Psoas muscle (tissue), 8 donors: Measurements from ENCODE around the gene IL19. TPM values are rescaled to one million over a fixed set of nuclear protein-coding genes. Genes with fewer than 3 reads are reported as not detected.

Experiments used
- ATAC-seq, 4 donors: fragments of 200-7000 bp; cut with Tn5 transposase; one replicate each; pipeline ENCODE4 v1.9.1; 2020; ENCODE audit warnings: moderate library complexity in 3 of 4, mild to moderate bottlenecking in 2 of 4
- DNase-seq, 2 donors: peaks; one replicate each; pipeline ENCODE4 v3.0.0-alpha.2; 2020
- H3K27ac ChIP-seq: fragments of 200-600 bp; one replicate; pipeline ENCODE4 v1.8.0; 2022
- H3K27me3 ChIP-seq, 3 donors: fragments of 200-600 bp in 1 of 3; one replicate each; pipeline versions ENCODE4 v1.6.1 to v1.8.0; 2013 to 2022; ENCODE audit warnings: low read length in 2 of 3, mild to moderate bottlenecking in 2 of 3, moderate library complexity in 1 of 3; ENCODE audit not compliant: insufficient read depth in 3 of 3
- H3K36me3 ChIP-seq, 2 donors: fragments of 200-600 bp in 1 of 2; one replicate each; pipeline versions ENCODE4 v1.6.1 to v1.8.0; 2013 to 2022; ENCODE audit warnings: low read depth in 1 of 2, mild to moderate bottlenecking in 1 of 2, moderate library complexity in 1 of 2; ENCODE audit not compliant: insufficient read depth in 1 of 2
- H3K4me1 ChIP-seq: fragments of 200-600 bp; one replicate; pipeline ENCODE4 v1.8.0; 2022
- H3K4me3 ChIP-seq: fragments of 200-600 bp; one replicate; pipeline ENCODE4 v1.8.0; 2022; ENCODE audit warnings: mild to moderate bottlenecking
- H3K9me3 ChIP-seq: fragments of 200-600 bp; one replicate; pipeline ENCODE4 v1.8.0; 2022
- WGBS, 3 donors: extraction: QIAGEN DNeasy Blood & Tissue Kit; methylation state at CpG; one replicate each; pipeline versions ENCODE4 v1.1.6 to v1.1.7; 2013; 5-methylcytosine and 5-hydroxymethylcytosine counted together
- intact Hi-C, 2 donors: fragments of 100-400 bp; cut with DNase I; formaldehyde crosslinking; loops; one replicate each; pipeline versions ENCODE4 v1.11.0 to v1.14.2; 2022
- long read RNA-seq, 2 donors: library from polyadenylated mRNA; unstranded; transcript quantifications; one replicate each; pipeline ENCODE4 v2.0.0, GENCODE V29; 2021
- polyA plus RNA-seq, 3 donors: library from polyadenylated mRNA; stranded (reverse); fragments of 200-250 nt; gene quantifications; one replicate each; pipeline ENCODE4 v1.2.3, GENCODE V29; 2013
- total RNA-seq, 4 donors: library from RNA; stranded (reverse); fragmentation: NEBNext Ultra II Directional in 2 of 4; extraction: Animal tissue kit (Norgen Biotek cat#: 25700) in 2 of 4; gene quantifications; one replicate each; pipeline versions ENCODE4 v1.2.1 to v1.2.4, GENCODE V29; 2021 to 2023
- TF ChIP-seq, protein P1 (sequence below): fragments of 200-600 bp; IDR thresholded peaks from one replicate; pipeline ENCODE4 v1.8.0; 2022; ENCODE audit warnings: antibody characterized with exemption
- donor health status: healthy with polysubstance abuse.
- donor health status: DM: no; HTN: no; CAD: no; lungs with moderate emphysema.
- donor health status: Bipolar disorder and iron deficiency.
- donor health status: healthy.
- donor health status: DM: yes; HTN: yes; CAD: no.
- donor health status: DM: no; HTN: no; CAD: no.
- donor health status: DM: no; HTN: no; CAD: no.
- donor health status: DM: yes; HTN: yes; CAD: no.

Gene IL19, protein sequence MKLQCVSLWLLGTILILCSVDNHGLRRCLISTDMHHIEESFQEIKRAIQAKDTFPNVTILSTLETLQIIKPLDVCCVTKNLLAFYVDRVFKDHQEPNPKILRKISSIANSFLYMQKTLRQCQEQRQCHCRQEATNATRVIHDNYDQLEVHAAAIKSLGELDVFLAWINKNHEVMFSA
- total RNA-seq (not detected), polyA plus RNA-seq (not detected)
- long read RNA-seq, donor 1, result 0 reads
- long read RNA-seq, donor 2, result 0 reads

DNA sequence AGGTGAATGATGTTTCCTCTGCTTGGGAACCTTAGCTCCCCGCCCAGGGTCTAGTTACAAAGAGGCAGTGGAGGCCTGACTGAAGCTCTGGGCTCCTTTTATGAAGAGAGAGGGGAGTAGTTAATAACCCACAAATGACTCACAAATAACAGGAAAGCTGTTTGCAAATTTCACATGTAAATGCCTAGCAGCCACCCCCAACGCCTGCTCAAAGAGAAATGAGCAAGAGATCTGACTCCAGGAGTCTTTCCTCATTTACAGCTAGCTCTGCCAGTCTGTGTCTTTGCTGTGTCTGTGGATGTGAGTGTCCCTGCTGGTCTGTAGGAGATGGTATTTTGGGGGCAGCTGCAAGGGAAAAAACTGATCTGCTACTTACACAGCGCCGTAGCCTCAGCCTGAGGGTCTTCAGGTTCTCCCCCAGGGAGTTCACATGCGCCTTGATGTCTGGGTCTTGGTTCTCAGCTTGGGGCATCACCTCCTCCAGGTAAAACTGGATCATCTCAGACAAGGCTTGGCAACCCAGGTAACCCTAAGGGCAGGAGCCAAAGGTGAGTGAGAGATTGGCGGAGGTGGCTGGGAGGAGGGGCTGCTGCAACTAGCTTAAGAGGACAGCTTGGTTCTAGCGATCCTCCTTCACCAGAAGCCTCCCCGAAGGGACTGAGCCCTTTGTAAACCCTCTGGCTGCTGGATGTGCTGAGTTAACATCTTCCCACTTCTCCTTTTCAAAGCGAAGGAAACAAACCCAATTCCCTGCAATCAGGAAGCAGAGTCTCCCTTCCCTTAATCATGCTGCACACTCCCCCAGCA, at the start of gene IL19:
Gene IL19 (plus strand): TSS at position 243 of the 807 bp plus-strand sequence. CDS start 65,890 bp downstream, outside the sequence.
- intact Hi-C loops, result no loop called here
- Histone ChIP-seq H3K4me3 (peak within 1 kb of the TSS; percentile 22), H3K27ac (no peak within 1 kb of the TSS), H3K27me3 (no peaks in the 10 kb centered on the region), H3K4me1 (no peaks in the 10 kb centered on the region), H3K36me3 (no peaks in the 10 kb centered on the region), H3K9me3 (no peaks in the 10 kb centered on the region)
- TF ChIP-seq, protein P1, sequence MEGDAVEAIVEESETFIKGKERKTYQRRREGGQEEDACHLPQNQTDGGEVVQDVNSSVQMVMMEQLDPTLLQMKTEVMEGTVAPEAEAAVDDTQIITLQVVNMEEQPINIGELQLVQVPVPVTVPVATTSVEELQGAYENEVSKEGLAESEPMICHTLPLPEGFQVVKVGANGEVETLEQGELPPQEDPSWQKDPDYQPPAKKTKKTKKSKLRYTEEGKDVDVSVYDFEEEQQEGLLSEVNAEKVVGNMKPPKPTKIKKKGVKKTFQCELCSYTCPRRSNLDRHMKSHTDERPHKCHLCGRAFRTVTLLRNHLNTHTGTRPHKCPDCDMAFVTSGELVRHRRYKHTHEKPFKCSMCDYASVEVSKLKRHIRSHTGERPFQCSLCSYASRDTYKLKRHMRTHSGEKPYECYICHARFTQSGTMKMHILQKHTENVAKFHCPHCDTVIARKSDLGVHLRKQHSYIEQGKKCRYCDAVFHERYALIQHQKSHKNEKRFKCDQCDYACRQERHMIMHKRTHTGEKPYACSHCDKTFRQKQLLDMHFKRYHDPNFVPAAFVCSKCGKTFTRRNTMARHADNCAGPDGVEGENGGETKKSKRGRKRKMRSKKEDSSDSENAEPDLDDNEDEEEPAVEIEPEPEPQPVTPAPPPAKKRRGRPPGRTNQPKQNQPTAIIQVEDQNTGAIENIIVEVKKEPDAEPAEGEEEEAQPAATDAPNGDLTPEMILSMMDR, result no peak
- no peak for DNase-seq
- peak in 2 of 4 donors; percentile 19 to 23 for ATAC-seq
- WGBS, 3 donors, result 63 to 66% (median 65%) methylated on average over 9 of the region's 9 CpGs

DNA sequence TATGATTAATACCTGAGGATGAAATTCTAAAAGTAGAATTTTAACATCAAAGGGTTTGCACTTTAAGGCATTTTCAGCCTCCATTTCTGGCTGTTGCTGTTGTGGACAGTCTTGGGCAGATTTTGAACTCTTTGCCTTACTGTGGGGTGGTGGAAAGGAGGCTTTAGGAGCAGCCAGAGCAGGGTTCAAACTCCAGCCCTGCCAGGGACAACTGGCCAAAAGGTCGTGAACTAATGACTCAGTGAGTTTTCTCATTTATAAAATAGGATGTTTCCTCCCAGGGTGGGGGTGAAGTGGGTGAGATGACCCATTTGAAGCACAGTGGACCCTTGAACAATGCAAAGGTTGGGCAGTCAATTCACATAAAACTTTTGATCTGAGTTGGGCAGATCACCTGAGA, 49.1 kb upstream of the IL19 start:
- H3K27ac ChIP-seq, result peak overlapping the region; percentile 37
- TF ChIP-seq, protein P1, result no peak
- WGBS, 3 donors, result 43 to 82% (median 57%) methylated on average over 1 of the region's 1 CpG
- H3K27me3 ChIP-seq, result no peaks in the 10 kb centered on the region
- peaks cover 89% of the 10 kb centered on the region for H3K4me1 ChIP-seq
- intact Hi-C loops, result loop anchor here in 1 of 2 donors (5.0 kb wide), 1 partner anchor 34 kb away; no protein-coding TSS in a partner anchor
- ATAC-seq (no peak), DNase-seq (no peak)
- H3K36me3 ChIP-seq, result no peaks in the 10 kb centered on the region
- no peak overlapping the region for H3K4me3 ChIP-seq
- H3K9me3 ChIP-seq, result no peaks in the 10 kb centered on the region

DNA sequence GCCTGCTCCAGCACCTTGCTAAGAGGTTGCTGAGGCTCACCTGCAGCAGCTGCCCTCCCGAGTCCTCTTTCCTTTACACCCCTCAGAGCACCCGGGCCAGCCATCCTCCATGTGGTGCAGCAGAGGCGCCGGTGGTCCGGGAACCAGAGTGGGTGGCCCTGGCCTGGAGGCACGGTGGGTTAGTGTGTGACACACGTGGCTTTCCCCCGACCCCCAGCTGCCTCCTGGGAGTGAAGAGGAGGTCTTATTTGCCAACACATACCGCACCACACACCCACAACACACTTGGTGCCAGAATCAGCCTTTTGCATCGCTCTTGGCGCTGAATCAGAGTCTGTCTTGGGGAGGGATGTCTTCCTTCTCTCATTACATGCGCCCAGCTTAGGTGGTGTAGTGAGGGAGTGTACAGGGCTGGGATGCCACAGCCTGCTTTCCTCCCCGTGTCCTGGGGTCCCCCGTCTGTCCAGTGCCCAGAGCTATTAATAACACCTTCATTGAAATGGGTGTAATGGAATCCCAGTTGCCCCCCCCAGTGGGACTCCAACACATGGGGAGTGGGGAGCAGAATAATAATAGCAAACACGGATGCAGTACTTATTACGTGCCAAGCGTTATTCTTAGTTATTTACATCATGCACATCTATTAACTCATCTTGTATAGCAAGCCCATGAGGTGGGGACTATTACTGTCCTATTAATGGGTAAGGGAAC, 47.7 kb upstream of the IL19 start:
- Histone ChIP-seq H3K27me3 (no peaks in the 10 kb centered on the region), H3K27ac (peak overlapping the region; percentile 87), H3K4me1 (peaks cover 88% of the 10 kb centered on the region), H3K36me3 (no peaks in the 10 kb centered on the region), H3K4me3 (peak overlapping the region; percentile 29), H3K9me3 (no peaks in the 10 kb centered on the region)
- TF ChIP-seq, protein P1, result no peak
- 23 to 31% (median 29%) methylated on average over 16 to 17 of the region's 17 CpGs for WGBS, 3 donors
- intact Hi-C loops, result loop anchor here in 1 of 2 donors (5.0 kb wide), 1 partner anchor 36 kb away; no protein-coding TSS in a partner anchor
- peak in 1 of 2 donors; percentile 73 for DNase-seq
- ATAC-seq, result peak; percentile 61 to 77 (median 74)

DNA sequence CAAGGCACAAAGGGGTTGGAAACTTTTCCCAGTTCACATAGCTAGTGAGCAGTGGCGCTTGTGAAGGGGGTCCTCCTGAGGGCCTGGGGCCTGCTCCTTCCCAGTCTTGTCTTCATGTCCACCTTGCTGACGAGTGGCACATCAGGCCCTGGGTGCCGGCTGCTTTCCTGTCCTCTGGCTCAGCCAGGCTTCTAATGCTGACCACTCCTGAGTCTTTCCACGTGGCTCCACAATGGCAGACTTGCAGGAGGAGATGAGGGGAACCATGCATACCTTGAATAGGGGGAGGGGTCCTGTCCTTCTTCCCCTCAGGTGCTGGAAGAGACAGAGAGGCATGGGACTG, 47.1 kb upstream of the IL19 start:
- no peaks in the 10 kb centered on the region for H3K27me3 ChIP-seq
- WGBS, 3 donors, result 29 to 44% (median 31%) methylated on average over 4 of the region's 4 CpGs
- H3K4me1 ChIP-seq, result peaks cover 88% of the 10 kb centered on the region
- ATAC-seq (no peak), DNase-seq (no peak)
- TF ChIP-seq, protein P1, result no peak
- no peaks in the 10 kb centered on the region for H3K36me3 ChIP-seq
- intact Hi-C loops, result loop anchor here in 1 of 2 donors (5.0 kb wide), 1 partner anchor 36 kb away; no protein-coding TSS in a partner anchor
- H3K4me3 ChIP-seq, result peak overlapping the region; percentile 29
- peak overlapping the region; percentile 87 for H3K27ac ChIP-seq
- no peaks in the 10 kb centered on the region for H3K9me3 ChIP-seq
